VCaP (cell line): ENCODE results near the gene TXNL4A.
"Not testable (repeated sequence)": the region's sequence is repeated elsewhere in the genome, so short reads cannot be mapped to it uniquely, and the experiment has no call there.

Experiments used
- H3K27ac ChIP-seq: fragments of 450-650 bp; 2 replicates; pipeline ENCODE4 v1.5.1; 2017
- CTCF ChIP-seq: fragments of 450-650 bp; conservative IDR thresholded peaks from 2 replicates; pipeline ENCODE4 v1.5.1; 2017; ENCODE audit warnings: mild to moderate bottlenecking, moderate library complexity

Gene TXNL4A

DNA sequence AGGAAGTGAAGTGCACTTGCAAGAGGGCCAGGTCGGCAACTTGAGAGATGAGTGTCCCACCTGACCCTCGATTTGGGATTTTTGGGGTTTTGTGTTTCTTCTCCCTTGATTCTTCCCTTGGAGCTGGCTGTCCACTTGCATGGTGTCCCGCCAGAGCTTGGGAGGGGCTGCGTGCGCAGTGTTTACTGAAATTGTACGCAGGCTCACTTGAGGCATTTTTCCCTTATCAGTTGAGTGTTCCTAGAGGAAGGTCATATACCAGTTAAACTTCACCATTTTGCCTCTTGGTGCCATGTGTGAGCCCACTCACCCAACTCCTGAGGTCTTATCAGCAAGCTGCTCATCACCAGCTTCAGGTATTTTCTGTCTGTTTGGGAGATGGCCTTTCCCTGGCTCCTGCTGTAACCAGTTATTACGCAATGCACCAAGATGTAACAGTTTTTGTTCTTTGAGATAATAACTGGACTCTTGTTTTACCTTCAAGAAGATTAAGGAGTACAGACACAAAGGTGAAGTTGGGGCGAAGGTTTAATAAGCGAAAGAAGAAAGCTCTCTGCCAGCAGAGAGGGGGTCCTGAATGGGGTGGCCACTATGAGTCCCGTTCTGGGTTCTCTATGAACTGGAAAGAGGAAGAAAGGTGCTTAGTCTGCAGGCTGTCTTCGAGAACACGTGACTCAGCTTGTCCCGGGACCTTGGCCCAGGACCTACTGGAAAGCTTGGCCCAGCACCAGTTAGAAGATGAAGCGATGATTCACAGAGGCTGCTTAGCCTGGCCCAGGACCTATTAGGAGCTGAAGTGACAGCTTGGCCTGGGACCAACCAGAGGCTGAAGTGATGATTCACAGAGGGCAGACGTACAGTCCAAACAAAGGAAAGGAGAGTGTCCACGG, 21.5 kb upstream of the TXNL4A start:
- TF ChIP-seq CTCF, result no peak
- no peak overlapping the region for H3K27ac ChIP-seq

DNA sequence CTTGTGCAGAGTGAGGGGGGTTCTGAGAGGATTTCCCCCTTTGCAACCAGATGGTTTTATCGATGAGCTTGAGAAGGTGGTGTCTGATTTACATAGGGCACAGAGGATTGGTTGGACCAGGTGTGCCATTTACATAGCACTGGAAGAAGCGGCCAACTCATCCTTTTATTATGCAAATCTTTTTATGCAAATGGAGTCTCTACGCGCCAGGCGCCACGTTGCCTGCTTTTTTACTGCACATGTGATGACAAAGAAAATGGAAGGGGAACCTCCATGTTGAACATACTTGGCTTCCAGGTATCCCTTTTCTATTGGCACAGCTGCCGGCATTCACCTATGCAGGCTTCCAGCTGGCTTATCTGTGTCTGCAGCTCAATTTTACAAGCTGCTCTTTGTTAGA, 18.4 kb upstream of the TXNL4A start:
- no peak overlapping the region for H3K27ac ChIP-seq
- no peak for TF ChIP-seq CTCF

GRCh38 chr18:80004600-80005342, 16.4 kb upstream of the TXNL4A start:
- no peak for TF ChIP-seq CTCF
- H3K27ac ChIP-seq, result no peak overlapping the region

DNA sequence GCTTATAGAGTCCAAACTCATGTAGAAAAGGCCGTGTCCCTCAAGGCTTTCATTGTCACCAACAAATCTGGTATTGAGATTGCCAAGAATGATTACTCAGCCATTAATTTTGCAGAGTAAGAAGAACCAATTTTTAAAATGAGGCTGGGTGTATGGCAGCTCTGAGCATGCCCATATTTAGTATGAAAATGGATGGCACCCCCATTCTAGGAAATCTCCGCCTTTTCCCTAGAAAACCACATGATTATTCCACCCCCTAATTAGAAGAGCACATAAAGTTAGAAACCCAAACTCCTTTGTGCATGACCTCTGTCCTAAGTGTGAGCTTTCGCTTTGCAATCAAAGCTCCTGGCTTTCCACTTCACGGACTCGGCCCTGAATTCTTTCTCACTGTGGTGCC, 14.1 kb upstream of the TXNL4A start:
- H3K27ac ChIP-seq, result no peak overlapping the region
- TF ChIP-seq CTCF, result no peak

DNA sequence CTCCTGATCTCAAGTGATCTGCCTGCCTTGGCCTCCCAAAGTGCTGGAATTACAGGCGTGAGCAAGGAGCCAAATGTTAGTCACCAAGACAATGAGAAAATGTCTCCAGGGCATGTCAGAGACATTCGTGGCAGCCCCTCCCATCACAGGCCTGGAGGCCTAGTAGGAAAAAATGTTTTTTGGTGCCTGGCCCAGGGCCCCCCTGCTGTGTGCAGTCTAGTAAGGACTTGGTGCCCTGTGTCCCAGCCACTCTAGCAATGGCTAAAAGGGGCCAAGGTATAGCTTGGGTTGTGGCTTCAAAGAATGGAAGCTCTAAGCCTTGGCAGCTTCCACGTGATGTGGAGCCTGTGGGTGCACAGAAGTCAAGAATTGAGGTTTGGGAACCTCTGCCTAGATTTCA, 12.5 kb upstream of the TXNL4A start:
- no peak for TF ChIP-seq CTCF
- H3K27ac ChIP-seq, result no peak overlapping the region

DNA sequence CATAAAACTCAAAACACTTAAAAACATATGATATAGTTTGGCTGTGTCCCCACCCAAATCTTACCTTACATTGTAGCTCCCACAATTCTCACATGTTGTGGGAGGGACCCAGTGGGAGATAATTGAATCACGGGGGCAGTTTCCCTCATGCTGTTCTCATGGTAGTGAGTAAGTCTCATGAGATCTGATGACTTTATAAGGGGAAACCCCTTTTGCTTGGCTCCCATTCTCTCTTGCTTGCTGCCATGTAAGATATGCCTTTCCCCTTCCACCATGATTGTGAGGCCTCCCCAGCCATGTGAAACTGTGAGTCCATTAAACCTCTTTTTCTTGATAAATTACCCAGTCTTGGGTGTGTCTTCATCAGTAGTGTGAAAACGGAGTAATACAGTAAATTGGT, 11.3 kb upstream of the TXNL4A start:
- H3K27ac ChIP-seq, result not testable (repeated sequence)

DNA sequence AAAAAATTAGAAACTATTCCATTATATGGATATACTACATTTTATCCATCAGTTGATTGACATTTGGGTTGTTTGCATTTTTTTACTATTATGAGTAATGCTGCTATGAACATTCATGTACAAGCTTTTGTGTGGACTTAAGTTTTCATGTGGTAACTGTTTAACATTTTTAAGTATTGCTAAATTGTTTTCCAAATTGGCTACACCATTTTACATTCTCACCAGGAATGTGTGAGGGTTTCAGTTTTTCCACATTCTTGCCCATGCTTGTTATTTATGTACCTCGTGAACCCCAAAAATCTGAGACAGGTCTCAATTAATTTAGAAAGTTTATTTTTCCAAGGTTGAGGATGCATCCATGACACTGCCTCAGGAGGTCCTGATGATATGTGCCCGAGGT, 3.1 kb upstream of the TXNL4A start:
- no peak for TF ChIP-seq CTCF
- no peak overlapping the region for H3K27ac ChIP-seq

DNA sequence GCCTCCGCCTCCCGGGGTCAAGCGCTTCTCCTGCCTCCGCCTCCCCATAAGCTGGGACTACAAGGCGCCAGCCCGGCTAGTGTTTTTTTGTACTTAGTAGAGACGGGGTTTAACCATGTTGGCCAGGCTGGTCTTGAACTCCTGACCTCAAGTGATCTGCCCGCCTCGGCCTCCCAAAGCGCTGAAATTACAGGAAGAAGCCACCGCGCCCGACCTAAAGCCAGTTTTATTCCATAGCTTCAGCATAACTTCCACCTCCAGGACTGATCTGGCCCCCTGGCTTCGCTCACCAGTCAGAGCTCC, 783 bp upstream of the TXNL4A start:
- H3K27ac ChIP-seq, result peak overlapping the region; percentile 93

More for the DNA sequence above, 783 bp upstream of the TXNL4A start:
- no peak for TF ChIP-seq CTCF
